Keratinocyte (primary cell): ENCODE data around the gene CD37.

Experiments
- CTCF ChIP-seq, 3 experiments: IDR thresholded peaks in 1 of 3; conservative IDR thresholded peaks in 1 of 3; optimal IDR thresholded peaks in 1 of 3; 2 replicates in 2 of 3; 3 replicates in 1 of 3; pipeline versions ENCODE3 to v1.5.1; 2011; ENCODE audit warnings: low read length in 3 of 3, mild to moderate bottlenecking in 3 of 3, moderate library complexity in 2 of 3, control low read depth in 1 of 3, inconsistent platforms in 1 of 3; ENCODE audit not compliant: insufficient read depth in 2 of 3; ENCODE audit errors: extremely low read depth in 1 of 3
- EZH2 ChIP-seq: IDR thresholded peaks from one replicate; pipeline ENCODE4 v1.6.1; 2012; ENCODE audit warnings: inconsistent platforms, mild to moderate bottlenecking, low read length, moderate library complexity

GRCh38 chr19:49357186-49357585, 22.0 kb downstream of the CD37 start:
- no peak for TF ChIP-seq CTCF (optimal IDR thresholded peaks at IDR 0.05 in 1 of 3, IDR thresholded peaks at IDR 0.05 in 1 of 3, conservative IDR thresholded peaks at IDR 0.05 in 1 of 3; ENCODE audit: extremely low read depth in 1 of 3, insufficient read depth in 2 of 3, low read length in 3 of 3)
- no peak for TF ChIP-seq EZH2
